ENCODE measurements around the gene SLC25A19.

SLC25A19 gene

DNA sequence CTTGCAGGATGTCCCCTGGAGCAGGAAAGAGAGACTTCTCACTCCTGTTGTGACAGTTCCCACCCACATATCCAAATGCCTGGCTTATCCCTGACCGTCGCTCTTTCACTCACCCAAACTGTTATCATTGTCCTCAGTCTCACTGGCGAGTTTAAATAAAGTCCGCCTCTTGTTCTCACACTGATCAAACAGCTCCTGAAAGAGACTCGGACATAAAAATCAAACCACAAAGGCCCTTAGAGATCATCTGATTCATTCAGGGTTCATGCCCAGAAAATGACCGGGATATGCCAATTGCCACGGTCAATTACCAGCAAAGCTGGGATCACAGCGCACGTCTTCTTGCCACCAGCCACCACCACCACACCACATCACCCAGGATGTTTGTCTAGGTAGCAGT is 47.7 kb downstream of the SLC25A19 start:
- TF ChIP-seq, protein P1, sequence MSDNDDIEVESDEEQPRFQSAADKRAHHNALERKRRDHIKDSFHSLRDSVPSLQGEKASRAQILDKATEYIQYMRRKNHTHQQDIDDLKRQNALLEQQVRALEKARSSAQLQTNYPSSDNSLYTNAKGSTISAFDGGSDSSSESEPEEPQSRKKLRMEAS (IDR thresholded peaks at IDR 0.05; ENCODE audit: low read depth, low read length) = no peak
- TF ChIP-seq MYC (IDR thresholded peaks at IDR 0.05; ENCODE audit: low read depth, low read length) (no peak), POLR2A (IDR thresholded peaks at IDR 0.05; ENCODE audit: extremely low read depth, insufficient read length) (no peak)
- TF ChIP-seq, protein P2, sequence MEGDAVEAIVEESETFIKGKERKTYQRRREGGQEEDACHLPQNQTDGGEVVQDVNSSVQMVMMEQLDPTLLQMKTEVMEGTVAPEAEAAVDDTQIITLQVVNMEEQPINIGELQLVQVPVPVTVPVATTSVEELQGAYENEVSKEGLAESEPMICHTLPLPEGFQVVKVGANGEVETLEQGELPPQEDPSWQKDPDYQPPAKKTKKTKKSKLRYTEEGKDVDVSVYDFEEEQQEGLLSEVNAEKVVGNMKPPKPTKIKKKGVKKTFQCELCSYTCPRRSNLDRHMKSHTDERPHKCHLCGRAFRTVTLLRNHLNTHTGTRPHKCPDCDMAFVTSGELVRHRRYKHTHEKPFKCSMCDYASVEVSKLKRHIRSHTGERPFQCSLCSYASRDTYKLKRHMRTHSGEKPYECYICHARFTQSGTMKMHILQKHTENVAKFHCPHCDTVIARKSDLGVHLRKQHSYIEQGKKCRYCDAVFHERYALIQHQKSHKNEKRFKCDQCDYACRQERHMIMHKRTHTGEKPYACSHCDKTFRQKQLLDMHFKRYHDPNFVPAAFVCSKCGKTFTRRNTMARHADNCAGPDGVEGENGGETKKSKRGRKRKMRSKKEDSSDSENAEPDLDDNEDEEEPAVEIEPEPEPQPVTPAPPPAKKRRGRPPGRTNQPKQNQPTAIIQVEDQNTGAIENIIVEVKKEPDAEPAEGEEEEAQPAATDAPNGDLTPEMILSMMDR (IDR thresholded peaks at IDR 0.05; ENCODE audit: low read depth, low read length) = no peak
- H3K4me3 ChIP-seq (ENCODE audit: low read depth, low read length) = no peak overlapping the region
- DNase-seq (ENCODE audit: low read depth) = no peak

DNA sequence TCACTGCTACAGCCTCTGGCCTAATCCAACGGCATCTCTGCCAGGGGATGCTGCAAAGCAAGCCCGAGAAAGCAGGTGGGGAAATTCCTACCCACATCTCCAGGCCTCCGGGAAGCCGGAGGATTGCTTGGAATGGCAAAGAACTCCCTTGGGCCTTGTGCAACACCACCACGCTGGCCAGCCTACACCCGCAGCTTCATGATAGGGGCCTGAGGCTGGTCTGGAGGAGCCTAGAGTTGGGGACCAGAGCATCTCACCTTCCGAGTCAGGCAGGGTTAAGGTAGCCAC is 48.1 kb downstream of the SLC25A19 start:
- no peak for DNase-seq (ENCODE audit: low read depth)
- TF ChIP-seq, protein P2 (IDR thresholded peaks at IDR 0.05; ENCODE audit: low read depth, low read length) = no peak
- TF ChIP-seq, protein P1 (IDR thresholded peaks at IDR 0.05; ENCODE audit: low read depth, low read length) = no peak
- no peak for TF ChIP-seq POLR2A (IDR thresholded peaks at IDR 0.05; ENCODE audit: extremely low read depth, insufficient read length)
- TF ChIP-seq MYC (IDR thresholded peaks at IDR 0.05; ENCODE audit: low read depth, low read length) = no peak
- no peak overlapping the region for H3K4me3 ChIP-seq (ENCODE audit: low read depth, low read length)

DNA sequence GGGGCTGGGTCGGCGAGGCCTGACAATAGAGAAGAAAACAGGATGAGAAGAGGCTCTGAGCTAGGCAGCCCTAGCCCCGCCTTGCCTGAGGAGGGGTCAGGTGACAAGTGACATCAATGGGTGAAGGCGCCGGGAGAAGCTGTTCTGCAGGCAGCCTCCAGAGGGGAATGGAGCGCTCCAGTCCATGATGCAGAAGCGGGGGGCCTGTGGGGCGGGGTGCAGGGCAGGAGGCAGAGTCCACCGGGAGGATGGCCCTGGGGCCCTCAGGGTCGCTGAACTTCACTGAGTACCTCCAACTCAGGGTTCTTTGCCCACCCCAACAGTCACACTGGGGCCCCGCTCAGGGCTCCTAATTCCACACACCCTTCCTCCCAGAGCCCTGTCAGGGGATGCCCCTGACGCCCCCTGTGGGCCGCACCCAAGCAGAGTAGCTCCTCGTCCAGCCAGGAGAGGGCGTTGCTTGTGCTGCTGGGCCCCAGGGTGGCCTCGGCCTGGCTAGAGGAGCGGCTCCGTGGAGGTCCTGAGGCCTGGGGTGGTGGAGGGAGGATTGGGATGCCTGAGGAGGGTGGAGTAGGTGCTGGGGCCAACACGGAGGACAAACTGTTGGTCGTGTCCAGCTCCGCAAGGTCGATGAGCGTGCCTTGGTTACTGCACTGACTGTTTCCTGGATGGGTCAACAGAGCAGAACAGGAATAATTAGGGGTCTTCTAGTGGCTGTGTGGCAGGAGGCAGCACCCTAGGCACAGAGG is 48.7 kb downstream of the SLC25A19 start:
- TF ChIP-seq, protein P2 (IDR thresholded peaks at IDR 0.05; ENCODE audit: low read depth, low read length) = peak; percentile 97
- TF ChIP-seq POLR2A (IDR thresholded peaks at IDR 0.05; ENCODE audit: extremely low read depth, insufficient read length) = no peak
- H3K4me3 ChIP-seq (ENCODE audit: low read depth, low read length) = no peak overlapping the region
- DNase-seq (ENCODE audit: low read depth) = peak; percentile 70

DNA sequence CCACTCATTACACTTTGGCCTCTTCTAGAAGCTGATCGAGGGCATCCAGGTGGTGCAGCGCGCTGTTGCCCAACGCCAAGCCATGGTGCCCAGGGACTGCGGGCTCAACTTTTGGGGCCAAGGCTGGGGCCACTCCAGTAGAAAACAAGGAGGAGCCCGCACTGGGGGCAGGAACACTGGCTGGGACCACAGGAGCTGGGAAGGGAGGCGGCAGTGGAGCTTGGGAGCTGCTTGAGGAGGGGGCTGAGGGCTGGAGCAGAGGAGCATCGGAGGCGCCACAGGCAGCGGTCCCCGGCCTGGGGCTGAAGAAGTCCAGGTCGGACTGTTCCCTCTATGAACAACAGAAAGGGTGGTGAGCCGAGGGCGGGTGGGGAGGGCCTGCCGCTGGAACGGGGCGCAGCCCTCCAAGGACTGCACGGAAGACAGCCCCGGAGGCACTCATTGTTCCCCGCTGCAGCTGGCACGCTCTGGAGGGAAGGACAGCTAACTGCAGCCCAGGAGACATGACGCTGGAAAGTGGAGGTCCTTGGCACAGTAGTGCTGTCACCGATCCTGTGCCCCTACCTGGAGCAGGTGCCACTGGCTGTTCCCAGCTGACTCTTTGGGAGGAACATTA is 49.3 kb downstream of the SLC25A19 start:
- no peak for DNase-seq (ENCODE audit: low read depth)
- no peak overlapping the region for H3K4me3 ChIP-seq (ENCODE audit: low read depth, low read length)
- TF ChIP-seq, protein P1 (IDR thresholded peaks at IDR 0.05; ENCODE audit: low read depth, low read length) = no peak
- TF ChIP-seq MYC (IDR thresholded peaks at IDR 0.05; ENCODE audit: low read depth, low read length) = no peak
- TF ChIP-seq, protein P2 (IDR thresholded peaks at IDR 0.05; ENCODE audit: low read depth, low read length) = no peak
- no peak for TF ChIP-seq POLR2A (IDR thresholded peaks at IDR 0.05; ENCODE audit: extremely low read depth, insufficient read length)

DNA sequence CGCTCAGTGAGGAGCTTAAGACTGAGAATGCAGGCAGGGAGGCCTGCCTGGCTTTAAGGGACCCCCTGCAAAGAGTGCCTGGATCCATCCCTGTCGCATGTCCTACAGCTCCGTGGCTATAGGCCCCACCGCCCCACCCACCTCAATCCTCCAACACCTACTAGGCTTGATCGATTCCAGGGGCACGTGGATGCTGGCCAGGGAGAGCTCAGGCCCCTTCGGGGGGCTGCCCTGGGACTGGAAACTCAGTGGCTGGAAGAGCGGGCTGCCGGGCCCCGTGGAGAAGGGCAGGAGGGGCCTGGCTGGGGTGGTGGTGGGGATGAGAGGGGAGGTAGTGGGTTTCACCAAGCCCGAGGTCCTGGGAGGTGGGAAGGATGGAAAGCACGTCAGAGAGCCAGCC is 50.0 kb downstream of the SLC25A19 start:
- H3K4me3 ChIP-seq (ENCODE audit: low read depth, low read length) = no peak overlapping the region
- no peak for DNase-seq (ENCODE audit: low read depth)
- no peak for TF ChIP-seq MYC (IDR thresholded peaks at IDR 0.05; ENCODE audit: low read depth, low read length)
- TF ChIP-seq, protein P2 (IDR thresholded peaks at IDR 0.05; ENCODE audit: low read depth, low read length) = no peak
- TF ChIP-seq, protein P1 (IDR thresholded peaks at IDR 0.05; ENCODE audit: low read depth, low read length) = no peak
- no peak for TF ChIP-seq POLR2A (IDR thresholded peaks at IDR 0.05; ENCODE audit: extremely low read depth, insufficient read length)
